ENCODE results near the gene ST6GALNAC4. TPM values are rescaled to one million over a fixed set of nuclear protein-coding genes. Genes with fewer than 3 reads are reported as not detected.
A peak's percentile ranks its signal among the peaks of the same experiment; 100 is the strongest.

Gene ST6GALNAC4
- total and polyA plus RNA-seq, 9 of the 15 experiments (the other 6 are each of a cell fraction or from before 2014, with no cell fraction given) = 2.6 to 43.1 (median 15.4) TPM

GRCh38 chr9:127937388-127938297, 20.8 kb upstream of the ST6GALNAC4 start, which contains the start of gene DPM2 (continued):
- TF ChIP-seq, protein P1, sequence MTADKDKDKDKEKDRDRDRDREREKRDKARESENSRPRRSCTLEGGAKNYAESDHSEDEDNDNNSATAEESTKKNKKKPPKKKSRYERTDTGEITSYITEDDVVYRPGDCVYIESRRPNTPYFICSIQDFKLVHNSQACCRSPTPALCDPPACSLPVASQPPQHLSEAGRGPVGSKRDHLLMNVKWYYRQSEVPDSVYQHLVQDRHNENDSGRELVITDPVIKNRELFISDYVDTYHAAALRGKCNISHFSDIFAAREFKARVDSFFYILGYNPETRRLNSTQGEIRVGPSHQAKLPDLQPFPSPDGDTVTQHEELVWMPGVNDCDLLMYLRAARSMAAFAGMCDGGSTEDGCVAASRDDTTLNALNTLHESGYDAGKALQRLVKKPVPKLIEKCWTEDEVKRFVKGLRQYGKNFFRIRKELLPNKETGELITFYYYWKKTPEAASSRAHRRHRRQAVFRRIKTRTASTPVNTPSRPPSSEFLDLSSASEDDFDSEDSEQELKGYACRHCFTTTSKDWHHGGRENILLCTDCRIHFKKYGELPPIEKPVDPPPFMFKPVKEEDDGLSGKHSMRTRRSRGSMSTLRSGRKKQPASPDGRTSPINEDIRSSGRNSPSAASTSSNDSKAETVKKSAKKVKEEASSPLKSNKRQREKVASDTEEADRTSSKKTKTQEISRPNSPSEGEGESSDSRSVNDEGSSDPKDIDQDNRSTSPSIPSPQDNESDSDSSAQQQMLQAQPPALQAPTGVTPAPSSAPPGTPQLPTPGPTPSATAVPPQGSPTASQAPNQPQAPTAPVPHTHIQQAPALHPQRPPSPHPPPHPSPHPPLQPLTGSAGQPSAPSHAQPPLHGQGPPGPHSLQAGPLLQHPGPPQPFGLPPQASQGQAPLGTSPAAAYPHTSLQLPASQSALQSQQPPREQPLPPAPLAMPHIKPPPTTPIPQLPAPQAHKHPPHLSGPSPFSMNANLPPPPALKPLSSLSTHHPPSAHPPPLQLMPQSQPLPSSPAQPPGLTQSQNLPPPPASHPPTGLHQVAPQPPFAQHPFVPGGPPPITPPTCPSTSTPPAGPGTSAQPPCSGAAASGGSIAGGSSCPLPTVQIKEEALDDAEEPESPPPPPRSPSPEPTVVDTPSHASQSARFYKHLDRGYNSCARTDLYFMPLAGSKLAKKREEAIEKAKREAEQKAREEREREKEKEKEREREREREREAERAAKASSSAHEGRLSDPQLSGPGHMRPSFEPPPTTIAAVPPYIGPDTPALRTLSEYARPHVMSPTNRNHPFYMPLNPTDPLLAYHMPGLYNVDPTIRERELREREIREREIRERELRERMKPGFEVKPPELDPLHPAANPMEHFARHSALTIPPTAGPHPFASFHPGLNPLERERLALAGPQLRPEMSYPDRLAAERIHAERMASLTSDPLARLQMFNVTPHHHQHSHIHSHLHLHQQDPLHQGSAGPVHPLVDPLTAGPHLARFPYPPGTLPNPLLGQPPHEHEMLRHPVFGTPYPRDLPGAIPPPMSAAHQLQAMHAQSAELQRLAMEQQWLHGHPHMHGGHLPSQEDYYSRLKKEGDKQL (CRISPR knock-in tag; IDR thresholded peaks at IDR 0.05; ENCODE audit: borderline replicate concordance) = 0 out of 2 replicates have a peak, but pooled peaks have one; percentile 69
- TF ChIP-seq KDM4B (IDR thresholded peaks at IDR 0.05; ENCODE audit: borderline replicate concordance in 2 of 2, low read depth in 1 of 2) = peak in 1 of 2 experiments; percentile 97; a peak in 2 of 4 replicates
- no peak; a peak in 1 of 3 replicates for TF ChIP-seq CBX3 (IDR thresholded peaks at IDR 0.05; ENCODE audit: borderline replicate concordance in 1 of 2, low read length in 2 of 2)
- TF ChIP-seq SP1 (CRISPR knock-in tag; IDR thresholded peaks at IDR 0.05) = peak; percentile 73
- 0 out of 2 replicates have a peak, but pooled peaks have one; percentile 22 for TF ChIP-seq NCOA1 (IDR thresholded peaks at IDR 0.05; ENCODE audit: low read depth)
- no peak for TF ChIP-seq HNRNPUL1 (IDR thresholded peaks at IDR 0.05; ENCODE audit: low read length)
- no peak for TF ChIP-seq ILF3 (IDR thresholded peaks at IDR 0.05; ENCODE audit: borderline replicate concordance)
- TF ChIP-seq ZNF239 (CRISPR knock-in tag; IDR thresholded peaks at IDR 0.05) = no peak
- no peak for TF ChIP-seq U2AF1 (optimal IDR thresholded peaks at IDR 0.05; ENCODE audit: low read depth, low read length)
